Prostate gland (tissue), 2 donors: ENCODE data around the gene MMS19. TPM values are rescaled to one million over a fixed set of nuclear protein-coding genes. Genes with fewer than 3 reads are reported as not detected.
"Not testable (repeated sequence)": the region's sequence is repeated elsewhere in the genome, so short reads cannot be mapped to it uniquely, and the experiment has no call there.

Experiments used
- DNase-seq: peaks from one replicate; pipeline ENCODE4 v3.0.0-alpha.2; 2019; ENCODE audit warnings: low spot score
- H3K27ac ChIP-seq, 2 donors: fragments of 200-600 bp; sonication (generic); 2 replicates each; pipeline ENCODE4 v1.5.1; 2017 to 2019
- H3K27me3 ChIP-seq: fragments of 200-600 bp; sonication (generic); replicated peaks from 2 replicates; pipeline ENCODE4 v1.5.1; 2019; ENCODE audit not compliant: insufficient read depth
- H3K36me3 ChIP-seq, 2 donors: fragments of 200-600 bp; sonication (generic); 1 replicate in 1 of 2; 2 replicates in 1 of 2; pipeline versions ENCODE4 v1.5.1 to v1.8.1; 2017 to 2019
- H3K4me1 ChIP-seq: fragments of 200-600 bp; sonication (generic); replicated peaks from 2 replicates; pipeline ENCODE4 v1.5.1; 2019
- H3K4me3 ChIP-seq, 2 donors: fragments of 200-600 bp; sonication (generic); 2 replicates each; pipeline ENCODE4 v1.5.1; 2017 to 2019
- H3K9me3 ChIP-seq: fragments of 200-600 bp; sonication (generic); 2 replicates; pipeline ENCODE4 v1.5.1; 2017
- POLR2A ChIP-seq: fragments of 450-650 bp; IDR thresholded peaks from one replicate; pipeline ENCODE4 v1.6.1; 2016; ENCODE audit warnings: antibody characterized with exemption, mild to moderate bottlenecking
- POLR2AphosphoS5 ChIP-seq: sonication (generic); formaldehyde crosslinking; IDR thresholded peaks from one replicate; pipeline ENCODE4 v1.6.1; 2017; ENCODE audit warnings: antibody characterized with exemption
- WGBS: methylation state at CpG from one replicate; pipeline ENCODE4 v1.1.5; 2018; 5-methylcytosine and 5-hydroxymethylcytosine counted together
- intact Hi-C: fragments of 100-400 bp; cut with DNase I; formaldehyde crosslinking; loops from one replicate; pipeline ENCODE4 v1.14.2; 2022
- total RNA-seq, 2 donors: library from RNA; depleted of rRNA; stranded (reverse); fragments of >200 nt; gene quantifications; one replicate each; pipeline ENCODE4 v1.1.0, GENCODE V29; 2016
- TF ChIP-seq, protein P1 (sequence below), 4 experiments: fragments of 200-600 bp in 2 of 4; fragments of 450-650 bp in 2 of 4; sonication (generic) in 2 of 4; IDR thresholded peaks; 1 replicate in 3 of 4; 2 replicates in 1 of 4; pipeline ENCODE4 v1.5.1; 2016 to 2019; ENCODE audit warnings: antibody characterized with exemption in 4 of 4, mild to moderate bottlenecking in 2 of 4, moderate library complexity in 2 of 4

MMS19 gene
- total RNA-seq, 2 donors from 2014 or later = 41.5 to 207 TPM

DNA sequence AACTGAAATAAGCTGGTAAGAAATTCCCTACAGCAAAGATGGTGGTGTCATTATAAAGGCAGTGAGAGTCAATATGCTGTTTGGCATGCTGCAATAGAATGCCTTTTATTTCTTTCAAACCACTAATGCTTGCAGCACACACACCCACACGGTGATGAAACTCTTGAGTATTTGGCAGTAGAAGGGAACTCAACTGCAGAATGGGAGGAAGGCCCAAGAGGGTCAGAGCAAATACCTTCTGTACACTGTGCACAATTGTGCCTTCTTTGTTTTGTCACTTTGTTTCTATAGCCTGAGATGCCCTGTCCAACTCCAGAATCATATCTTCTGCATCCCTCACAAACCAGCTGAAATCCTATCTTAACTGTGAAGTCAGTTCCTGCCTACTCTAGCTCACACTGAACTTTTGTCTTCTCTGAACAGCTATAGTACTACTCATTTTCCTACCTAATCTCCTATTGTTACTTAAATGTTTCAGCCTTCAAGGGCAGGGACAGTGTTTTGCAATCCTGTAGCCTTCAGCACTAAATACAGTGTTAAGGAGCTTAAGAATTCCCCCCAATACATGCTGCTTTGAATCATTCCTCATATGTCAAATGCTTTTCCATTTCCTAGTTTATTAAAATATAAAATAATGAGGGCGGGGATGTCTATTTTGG lies 22.2 kb downstream of the MMS19 start:
- intact Hi-C loops = no loop called here
- H3K27me3 ChIP-seq = no peaks in the 10 kb centered on the region
- DNase-seq = no peak
- H3K4me3 ChIP-seq = no peak overlapping the region
- H3K9me3 ChIP-seq = no peaks in the 10 kb centered on the region
- TF ChIP-seq POLR2A (no peak), POLR2AphosphoS5 (no peak)
- TF ChIP-seq, protein P1, sequence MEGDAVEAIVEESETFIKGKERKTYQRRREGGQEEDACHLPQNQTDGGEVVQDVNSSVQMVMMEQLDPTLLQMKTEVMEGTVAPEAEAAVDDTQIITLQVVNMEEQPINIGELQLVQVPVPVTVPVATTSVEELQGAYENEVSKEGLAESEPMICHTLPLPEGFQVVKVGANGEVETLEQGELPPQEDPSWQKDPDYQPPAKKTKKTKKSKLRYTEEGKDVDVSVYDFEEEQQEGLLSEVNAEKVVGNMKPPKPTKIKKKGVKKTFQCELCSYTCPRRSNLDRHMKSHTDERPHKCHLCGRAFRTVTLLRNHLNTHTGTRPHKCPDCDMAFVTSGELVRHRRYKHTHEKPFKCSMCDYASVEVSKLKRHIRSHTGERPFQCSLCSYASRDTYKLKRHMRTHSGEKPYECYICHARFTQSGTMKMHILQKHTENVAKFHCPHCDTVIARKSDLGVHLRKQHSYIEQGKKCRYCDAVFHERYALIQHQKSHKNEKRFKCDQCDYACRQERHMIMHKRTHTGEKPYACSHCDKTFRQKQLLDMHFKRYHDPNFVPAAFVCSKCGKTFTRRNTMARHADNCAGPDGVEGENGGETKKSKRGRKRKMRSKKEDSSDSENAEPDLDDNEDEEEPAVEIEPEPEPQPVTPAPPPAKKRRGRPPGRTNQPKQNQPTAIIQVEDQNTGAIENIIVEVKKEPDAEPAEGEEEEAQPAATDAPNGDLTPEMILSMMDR (IDR thresholded peaks at IDR 0.05) = no peak
- H3K4me1 ChIP-seq = no peaks in the 10 kb centered on the region
- 54% methylated on average over 2 of the region's 2 CpGs for WGBS
- peaks cover 0 to 13% of the 10 kb centered on the region in 2 donors for H3K36me3 ChIP-seq
- H3K27ac ChIP-seq = no peak overlapping the region

DNA sequence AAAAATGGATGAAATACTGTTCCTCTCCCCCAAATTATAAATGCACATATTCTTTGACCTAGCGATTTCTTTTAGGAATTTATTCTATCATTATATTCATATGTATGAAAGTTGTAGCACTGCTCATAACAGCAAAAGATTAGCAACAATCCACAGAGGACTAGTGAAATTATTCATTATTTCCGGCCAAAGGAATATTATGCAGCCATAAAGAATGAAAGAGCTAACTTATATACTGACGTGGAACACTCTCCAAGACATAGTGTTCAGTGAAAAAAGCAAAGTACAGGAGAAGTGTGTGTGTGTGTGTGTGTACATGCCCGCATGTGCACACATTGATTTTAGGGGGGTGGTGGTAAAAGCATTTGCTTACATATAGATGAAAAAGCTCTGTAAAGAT lies 23.3 kb downstream of the MMS19 start:
- Histone ChIP-seq H3K27me3 (no peaks in the 10 kb centered on the region), H3K4me3 (no peak overlapping the region), H3K36me3 (peaks cover 0 to 20% of the 10 kb centered on the region in 2 donors), H3K27ac (no peak overlapping the region), H3K4me1 (no peaks in the 10 kb centered on the region), H3K9me3 (no peaks in the 10 kb centered on the region)
- 95% methylated on average over 4 of the region's 4 CpGs for WGBS
- TF ChIP-seq, protein P1 (IDR thresholded peaks at IDR 0.05) = no peak
- no peak for TF ChIP-seq POLR2AphosphoS5
- intact Hi-C loops = no loop called here
- no peak for DNase-seq

DNA sequence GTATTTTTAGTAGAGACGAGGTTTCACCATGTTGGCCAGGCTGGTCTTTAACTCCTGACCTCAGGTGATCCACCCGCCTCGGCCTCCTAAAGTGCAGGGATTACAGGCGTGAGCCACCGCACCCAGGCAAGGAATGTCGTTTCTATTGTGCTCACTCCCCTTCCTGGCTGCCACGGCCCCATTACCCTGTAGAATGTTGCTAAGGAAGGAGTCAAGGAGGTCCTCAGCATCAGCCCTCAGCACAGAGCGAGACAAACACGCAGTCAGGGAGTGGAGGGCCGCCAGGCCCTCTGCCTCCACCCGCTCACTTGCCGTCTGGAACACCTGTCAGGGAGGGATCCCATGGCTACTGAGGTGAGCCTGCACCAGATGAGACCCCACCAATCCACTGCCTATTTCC lies 29.4 kb downstream of the MMS19 start:
- DNase-seq, H3K4me1 ChIP-seq, H3K27ac ChIP-seq, H3K27me3 ChIP-seq, H3K9me3 ChIP-seq, H3K4me3 ChIP-seq, intact Hi-C loops: not testable (repeated sequence)
- WGBS = 89% methylated on average over 12 of the region's 12 CpGs
- H3K36me3 ChIP-seq = peaks cover 9 to 25% of the 10 kb centered on the region in 2 donors

DNA sequence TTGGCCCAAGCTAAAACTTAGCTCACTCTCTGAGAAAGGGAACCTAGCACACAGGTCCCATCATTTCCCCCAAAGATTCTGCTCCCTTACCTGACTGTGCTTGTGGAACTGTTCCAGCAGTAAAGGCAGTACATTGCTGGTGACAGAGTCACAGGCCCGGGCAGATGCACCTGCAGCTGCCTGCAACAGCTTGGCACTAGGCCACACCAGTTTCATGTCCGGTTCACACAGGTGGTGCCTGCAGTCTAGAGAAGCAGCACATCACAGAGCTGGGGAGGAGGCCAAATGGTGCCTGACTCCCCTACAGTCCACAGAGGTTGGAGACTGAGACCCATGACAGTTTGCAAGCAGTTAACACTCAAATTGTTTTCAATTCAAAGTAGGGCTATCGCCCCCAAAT lies 30.1 kb downstream of the MMS19 start:
- intact Hi-C loops = no loop called here
- TF ChIP-seq POLR2A = no peak
- TF ChIP-seq, protein P1 (IDR thresholded peaks at IDR 0.05) = no peak
- no peak for TF ChIP-seq POLR2AphosphoS5
- H3K4me1 ChIP-seq = peaks cover 4% of the 10 kb centered on the region
- no peak overlapping the region for H3K27ac ChIP-seq
- 56% methylated on average over 3 of the region's 3 CpGs for WGBS
- H3K27me3 ChIP-seq = no peaks in the 10 kb centered on the region
- H3K9me3 ChIP-seq = no peaks in the 10 kb centered on the region
- peaks cover 9 to 25% of the 10 kb centered on the region in 2 donors for H3K36me3 ChIP-seq
- H3K4me3 ChIP-seq = no peak overlapping the region
- DNase-seq = no peak

DNA sequence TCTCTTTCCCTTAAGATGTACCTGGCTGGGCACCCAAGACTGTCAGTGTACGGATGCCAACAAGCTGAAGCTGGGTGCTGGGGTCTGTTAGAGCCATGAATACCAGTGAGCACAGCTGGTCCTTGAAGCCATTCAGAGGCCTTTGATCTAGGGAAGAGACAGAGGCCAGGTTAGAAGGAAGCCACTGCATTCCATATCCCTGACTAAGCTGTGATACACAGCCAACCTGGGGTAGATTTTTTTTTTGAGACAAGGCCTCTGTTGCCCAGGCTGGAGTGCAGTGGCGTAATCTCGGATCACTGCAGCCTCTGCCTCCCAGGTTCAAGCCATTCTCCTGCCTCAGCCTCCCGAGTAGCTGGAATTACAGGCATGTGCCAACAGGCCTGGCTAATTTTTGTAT lies 31.5 kb downstream of the MMS19 start:
- Histone ChIP-seq H3K9me3 (no peaks in the 10 kb centered on the region), H3K4me3 (no peak overlapping the region), H3K4me1 (peaks cover 4% of the 10 kb centered on the region), H3K36me3 (peaks cover 9 to 30% of the 10 kb centered on the region in 2 donors), H3K27ac (no peak overlapping the region), H3K27me3 (no peaks in the 10 kb centered on the region)
- TF ChIP-seq POLR2AphosphoS5 (no peak), POLR2A (no peak)
- TF ChIP-seq, protein P1 (IDR thresholded peaks at IDR 0.05) = no peak
- no peak for DNase-seq
- whole genome bisulfite sequencing = 84% methylated on average over 4 of the region's 4 CpGs
- intact Hi-C loops = no loop called here
